Measurements from ENCODE around the gene NPM3. TPM values are rescaled to one million over a fixed set of nuclear protein-coding genes. Genes with fewer than 3 reads are reported as not detected.

NPM3 gene
- total RNA-seq, 6 experiments from 2014 or later, result 51.8 to 64.6 (median 54.8) TPM

GRCh38 chr10:101741938-101742337, 41.3 kb downstream of the NPM3 start:
- Mint-ChIP-seq H3K27me3 (ENCODE audit: insufficient read depth) (peaks cover 29% of the 10 kb centered on the region), H3K4me1 (ENCODE audit: low read depth) (peaks cover 7% of the 10 kb centered on the region; the same call in 1 of the 2 replicates), H3K9me3 (no peaks in the 10 kb centered on the region), H3K27ac (no peak overlapping the region), H3K4me3 (no peak overlapping the region), H3K36me3 (ENCODE audit: low read depth) (no peaks in the 10 kb centered on the region)
- DNase-seq, result no peak
- TF ChIP-seq CTCF (IDR thresholded peaks at IDR 0.05), result no peak

GRCh38 chr10:101736666-101737065, 46.6 kb downstream of the NPM3 start:
- Mint-ChIP-seq H3K4me1 (ENCODE audit: low read depth) (no peaks in the 10 kb centered on the region), H3K9me3 (no peaks in the 10 kb centered on the region), H3K4me3 (no peak overlapping the region), H3K27me3 (ENCODE audit: insufficient read depth) (peaks cover 26% of the 10 kb centered on the region), H3K36me3 (ENCODE audit: low read depth) (no peaks in the 10 kb centered on the region), H3K27ac (no peak overlapping the region)
- TF ChIP-seq CTCF (IDR thresholded peaks at IDR 0.05), result no peak
- DNase-seq, result no peak

DNA sequence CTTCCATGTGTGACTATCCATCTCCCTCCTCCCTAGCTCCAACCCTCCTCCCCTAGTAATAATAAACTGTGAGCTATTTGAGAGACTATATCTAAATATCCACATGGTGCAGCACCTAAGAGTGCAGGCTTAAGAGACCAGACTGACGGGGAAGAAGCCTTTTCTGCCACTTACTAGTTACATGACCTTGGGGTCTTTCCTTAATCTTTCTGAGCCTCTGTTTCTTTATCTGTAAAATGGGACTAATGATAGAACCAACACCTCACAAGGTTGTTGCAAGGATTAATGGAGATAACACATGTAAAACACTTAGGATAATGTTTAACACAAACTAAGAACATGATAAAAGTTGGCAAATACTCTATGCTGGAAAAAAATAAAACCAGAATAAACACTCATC, 51.1 kb downstream of the NPM3 start:
- no peak for TF ChIP-seq CTCF (IDR thresholded peaks at IDR 0.05)
- no peaks in the 10 kb centered on the region for H3K9me3 Mint-ChIP-seq
- H3K4me1 Mint-ChIP-seq (ENCODE audit: low read depth), result no peaks in the 10 kb centered on the region
- no peak for DNase-seq
- no peak overlapping the region for H3K4me3 Mint-ChIP-seq
- H3K36me3 Mint-ChIP-seq (ENCODE audit: low read depth), result no peaks in the 10 kb centered on the region
- no peak overlapping the region for H3K27ac Mint-ChIP-seq
- peaks cover 30% of the 10 kb centered on the region for H3K27me3 Mint-ChIP-seq (ENCODE audit: insufficient read depth)

Other genes starting within 250 kb of the NPM3 start
- 10 to 100 TPM; 19.3 to 20.9 (median 19.7) TPM for gene POLL, start 195.2 kb downstream of the NPM3 start, total RNA-seq (2021; fragmentation: NEBNext Ultra II Directional; extraction: Animal tissue kit (Norgen Biotek cat#: 25700))
- gene DPCD, start 195.1 kb downstream of the NPM3 start, total RNA-seq (2021; fragmentation: NEBNext Ultra II Directional; extraction: Animal tissue kit (Norgen Biotek cat#: 25700)), result 10 to 100 TPM; 30.6 to 36.1 (median 32.5) TPM
- gene FBXW4, start 88.3 kb downstream of the NPM3 start, total RNA-seq (2021; fragmentation: NEBNext Ultra II Directional; extraction: Animal tissue kit (Norgen Biotek cat#: 25700)), result 10 to 100 TPM; 22.9 to 33.3 (median 28.8) TPM
- not detected for gene FGF8, start 7.3 kb downstream of the NPM3 start, total RNA-seq (2021; fragmentation: NEBNext Ultra II Directional; extraction: Animal tissue kit (Norgen Biotek cat#: 25700))
- 10 to 100 TPM; 56.2 to 61.6 (median 59.1) TPM for gene OGA, start 35.0 kb upstream of the NPM3 start, total RNA-seq (2021; fragmentation: NEBNext Ultra II Directional; extraction: Animal tissue kit (Norgen Biotek cat#: 25700))
- 1 to 10 TPM in 1 of 6 experiments, under 1 TPM in 5; 0.31 to 1.3 (median 0.50) TPM for gene KCNIP2, start 60.4 kb upstream of the NPM3 start, total RNA-seq (2021; fragmentation: NEBNext Ultra II Directional; extraction: Animal tissue kit (Norgen Biotek cat#: 25700))

Measured in HFFc6 (cell line).